HepG2 (cell line): ENCODE data around the gene ZNF735.
"Not testable (repeated sequence)": the region's sequence is repeated elsewhere in the genome, so short reads cannot be mapped to it uniquely, and the experiment has no call there.

Experiments
- KDM4B ChIP-seq: sonication (generic); formaldehyde crosslinking; IDR thresholded peaks from 2 replicates; pipeline ENCODE4 v1.4.0; 2020; ENCODE audit warnings: missing genetic modification reagents
- MTA3 ChIP-seq: sonication (generic); formaldehyde crosslinking; IDR thresholded peaks from 2 replicates; pipeline ENCODE4 v1.4.0; 2020; ENCODE audit warnings: missing genetic modification reagents
- NBN ChIP-seq: fragments of 450-650 bp; conservative IDR thresholded peaks from 2 replicates; pipeline ENCODE4 v1.6.1; 2017
- REPIN1 ChIP-seq: sonication (generic); formaldehyde crosslinking; IDR thresholded peaks from 2 replicates; pipeline ENCODE4 v1.8.0; 2022; ENCODE audit warnings: missing genetic modification reagents, low read depth, mild to moderate bottlenecking, borderline replicate concordance
- STAG1 ChIP-seq: sonication (generic); formaldehyde crosslinking; IDR thresholded peaks from 2 replicates; pipeline ENCODE4 v1.4.0; 2020; ENCODE audit warnings: missing genetic modification reagents
- ZNF720 ChIP-seq: sonication (generic); formaldehyde crosslinking; IDR thresholded peaks from 2 replicates; pipeline ENCODE4 v1.4.0; 2020; ENCODE audit warnings: missing genetic modification reagents

DNA sequence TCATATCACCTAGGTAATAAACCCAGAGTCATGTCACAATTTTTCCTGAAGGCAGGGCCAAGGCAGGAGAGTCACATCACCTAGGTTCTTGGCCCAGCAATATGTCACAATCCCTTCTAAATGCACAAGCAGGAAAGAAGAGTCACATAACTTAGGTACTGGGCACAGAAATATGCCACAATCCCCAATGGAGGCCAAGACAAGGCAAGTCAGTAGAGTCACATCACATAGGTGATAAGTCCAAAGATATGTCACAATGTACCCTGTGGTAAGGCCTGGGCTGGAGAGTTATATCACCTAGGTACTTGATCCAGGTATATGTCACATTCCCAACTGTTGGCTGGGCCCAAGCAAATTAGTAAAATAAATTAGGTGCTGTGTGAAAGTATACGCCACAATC, 21.2 kb downstream of the ZNF735 start, which contains the start of gene ZNF679:
- not testable (repeated sequence) for TF ChIP-seq KDM4B (CRISPR knock-in tag); MTA3; ZNF720 (CRISPR knock-in tag); REPIN1 (CRISPR knock-in tag); STAG1; NBN
